ENCODE data around the gene DGCR2. TPM values are rescaled to one million over a fixed set of nuclear protein-coding genes. Genes with fewer than 3 reads are reported as not detected.

The DGCR2 gene, protein sequence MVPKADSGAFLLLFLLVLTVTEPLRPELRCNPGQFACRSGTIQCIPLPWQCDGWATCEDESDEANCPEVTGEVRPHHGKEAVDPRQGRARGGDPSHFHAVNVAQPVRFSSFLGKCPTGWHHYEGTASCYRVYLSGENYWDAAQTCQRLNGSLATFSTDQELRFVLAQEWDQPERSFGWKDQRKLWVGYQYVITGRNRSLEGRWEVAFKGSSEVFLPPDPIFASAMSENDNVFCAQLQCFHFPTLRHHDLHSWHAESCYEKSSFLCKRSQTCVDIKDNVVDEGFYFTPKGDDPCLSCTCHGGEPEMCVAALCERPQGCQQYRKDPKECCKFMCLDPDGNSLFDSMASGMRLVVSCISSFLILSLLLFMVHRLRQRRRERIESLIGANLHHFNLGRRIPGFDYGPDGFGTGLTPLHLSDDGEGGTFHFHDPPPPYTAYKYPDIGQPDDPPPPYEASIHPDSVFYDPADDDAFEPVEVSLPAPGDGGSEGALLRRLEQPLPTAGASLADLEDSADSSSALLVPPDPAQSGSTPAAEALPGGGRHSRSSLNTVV
- total RNA-seq: 100 to 1,000 TPM in 1 of 2 donors, 10 to 100 TPM in 1; 94.3 to 107 TPM

DNA sequence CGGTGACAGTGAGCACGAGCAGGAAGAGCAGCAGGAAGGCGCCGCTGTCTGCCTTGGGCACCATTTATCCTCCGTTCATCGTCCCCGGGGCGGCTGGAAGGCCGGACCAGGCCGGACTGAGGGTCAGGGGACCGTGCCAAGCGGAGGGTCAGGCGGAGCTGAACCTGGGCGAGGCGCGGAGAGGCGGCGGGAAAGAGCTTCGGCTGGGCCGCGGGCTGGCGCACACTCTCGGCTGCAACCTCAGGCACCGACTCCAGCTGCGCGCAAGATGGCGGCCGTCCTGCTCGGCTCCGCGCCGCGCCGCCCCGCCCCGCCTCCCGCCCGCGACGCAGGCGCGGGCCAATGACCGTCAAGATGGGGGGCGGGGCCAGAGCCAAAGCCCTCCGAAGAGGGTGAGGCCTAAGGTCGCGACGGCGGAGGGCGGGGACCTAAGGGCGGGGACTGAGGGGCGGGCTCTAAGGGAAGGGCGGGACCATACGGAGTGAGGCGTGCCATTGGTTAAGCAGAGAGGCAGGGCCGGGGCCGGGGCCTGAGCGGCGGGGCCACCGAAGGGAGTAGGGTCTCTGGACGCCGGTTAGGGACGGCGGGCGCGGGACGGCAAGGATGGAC, at the start of gene DGCR2:
DGCR2 (minus strand) TSS at position 270 of the 609 bp plus-strand sequence; CDS start at position 64, 206 bp downstream.
- under 1% methylated on average over 22 of the region's 67 CpGs for WGBS
- DNase-seq (ENCODE audit: low spot score): peak; percentile 95
- TF ChIP-seq POLR2A (IDR thresholded peaks at IDR 0.05): peak; percentile 92
- TF ChIP-seq, protein P1, sequence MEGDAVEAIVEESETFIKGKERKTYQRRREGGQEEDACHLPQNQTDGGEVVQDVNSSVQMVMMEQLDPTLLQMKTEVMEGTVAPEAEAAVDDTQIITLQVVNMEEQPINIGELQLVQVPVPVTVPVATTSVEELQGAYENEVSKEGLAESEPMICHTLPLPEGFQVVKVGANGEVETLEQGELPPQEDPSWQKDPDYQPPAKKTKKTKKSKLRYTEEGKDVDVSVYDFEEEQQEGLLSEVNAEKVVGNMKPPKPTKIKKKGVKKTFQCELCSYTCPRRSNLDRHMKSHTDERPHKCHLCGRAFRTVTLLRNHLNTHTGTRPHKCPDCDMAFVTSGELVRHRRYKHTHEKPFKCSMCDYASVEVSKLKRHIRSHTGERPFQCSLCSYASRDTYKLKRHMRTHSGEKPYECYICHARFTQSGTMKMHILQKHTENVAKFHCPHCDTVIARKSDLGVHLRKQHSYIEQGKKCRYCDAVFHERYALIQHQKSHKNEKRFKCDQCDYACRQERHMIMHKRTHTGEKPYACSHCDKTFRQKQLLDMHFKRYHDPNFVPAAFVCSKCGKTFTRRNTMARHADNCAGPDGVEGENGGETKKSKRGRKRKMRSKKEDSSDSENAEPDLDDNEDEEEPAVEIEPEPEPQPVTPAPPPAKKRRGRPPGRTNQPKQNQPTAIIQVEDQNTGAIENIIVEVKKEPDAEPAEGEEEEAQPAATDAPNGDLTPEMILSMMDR (IDR thresholded peaks at IDR 0.05): no peak
- TF ChIP-seq POLR2AphosphoS5 (IDR thresholded peaks at IDR 0.05): peak; percentile 43
- intact Hi-C loops (cut with DNase I): no loop called here
- Histone ChIP-seq H3K4me1 (replicated peaks) (peaks cover 11% of the 10 kb centered on the region), H3K27ac (peak within 1 kb of the TSS; percentile 94 to 97), H3K27me3 (replicated peaks; ENCODE audit: insufficient read depth) (no peaks in the 10 kb centered on the region), H3K4me3 (peak within 1 kb of the TSS; percentile 93 to 94), H3K36me3 (no peaks in the 10 kb centered on the region), H3K9me3 (no peaks in the 10 kb centered on the region)

DNA sequence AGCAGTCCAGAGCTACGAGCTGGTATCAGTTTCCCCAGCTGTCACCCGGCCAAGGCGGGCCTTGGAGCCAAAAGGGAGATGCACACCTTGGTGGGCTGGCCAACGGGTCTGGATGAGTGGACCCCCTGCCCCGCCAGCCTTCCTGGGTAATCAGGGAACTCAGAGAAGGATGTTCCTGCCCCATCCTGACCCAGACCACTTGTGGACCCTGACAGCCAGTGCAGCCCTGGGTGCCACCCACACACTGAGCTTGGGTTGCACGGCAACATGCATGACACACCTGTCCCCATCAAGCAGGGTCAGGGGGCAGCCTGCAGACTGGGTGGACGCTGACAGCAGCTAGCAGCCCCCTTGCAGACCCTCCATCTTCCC, 47.7 kb upstream of the DGCR2 start:
- Histone ChIP-seq H3K27me3 (replicated peaks; ENCODE audit: insufficient read depth) (peaks cover 2% of the 10 kb centered on the region), H3K36me3 (no peaks in the 10 kb centered on the region), H3K9me3 (no peaks in the 10 kb centered on the region), H3K27ac (no peak overlapping the region), H3K4me1 (replicated peaks) (peaks cover 7% of the 10 kb centered on the region), H3K4me3 (no peak overlapping the region)
- DNase-seq (ENCODE audit: low spot score): no peak
- intact Hi-C loops (cut with DNase I): no loop called here
- WGBS: 53% methylated on average over 7 of the region's 7 CpGs
- TF ChIP-seq, protein P1 (IDR thresholded peaks at IDR 0.05): no peak
- TF ChIP-seq POLR2AphosphoS5 (IDR thresholded peaks at IDR 0.05) (no peak), POLR2A (IDR thresholded peaks at IDR 0.05) (no peak)

DNA sequence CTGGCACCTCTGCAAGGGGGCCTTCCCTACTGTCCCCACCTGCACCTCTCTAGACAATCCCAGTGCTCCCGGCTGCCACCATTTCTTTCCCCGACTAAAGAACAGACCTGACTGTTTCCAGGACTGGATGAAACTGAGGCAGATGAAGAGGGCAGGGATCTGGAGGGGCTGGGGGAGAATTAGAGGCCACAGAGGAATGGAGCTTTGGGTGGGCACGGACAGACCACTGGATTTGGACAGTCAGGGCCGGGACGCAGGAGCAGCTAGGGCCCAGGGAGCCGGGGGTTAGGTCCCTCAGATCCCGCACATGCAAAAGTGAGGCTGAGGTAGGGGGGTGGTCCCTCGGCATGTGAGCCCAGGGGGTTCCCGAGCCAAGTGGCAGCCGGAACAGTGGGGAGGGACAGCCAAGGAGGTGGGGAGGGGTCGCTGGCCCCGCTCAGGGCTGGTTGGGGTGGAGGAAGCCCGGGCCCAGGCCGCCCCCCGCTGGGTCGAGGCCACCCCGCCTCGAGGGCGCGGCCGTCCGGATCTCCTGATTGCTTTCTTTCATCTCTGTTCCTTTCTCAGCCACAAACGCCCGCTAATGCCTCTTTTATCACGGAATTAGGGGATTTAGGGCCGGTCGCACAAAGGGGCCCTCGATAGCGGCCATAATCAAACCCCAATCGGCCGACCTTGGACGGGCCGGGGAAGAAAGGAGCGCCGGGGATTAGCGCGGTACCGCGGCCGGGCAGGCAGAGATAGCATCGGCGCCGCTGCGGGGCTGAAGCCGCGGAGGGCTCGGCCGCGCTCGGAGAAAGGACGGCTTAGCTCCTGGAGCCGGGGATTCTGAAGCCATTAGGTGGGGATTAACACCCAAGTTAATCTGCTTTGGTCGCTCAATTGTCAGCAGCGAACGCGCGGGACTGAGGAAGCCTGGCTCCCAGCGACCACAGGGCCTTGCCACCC, 47.1 kb upstream of the DGCR2 start:
- TF ChIP-seq POLR2AphosphoS5 (IDR thresholded peaks at IDR 0.05): no peak
- no peak for TF ChIP-seq POLR2A (IDR thresholded peaks at IDR 0.05)
- TF ChIP-seq, protein P1 (IDR thresholded peaks at IDR 0.05): no peak
- H3K9me3 ChIP-seq: no peaks in the 10 kb centered on the region
- intact Hi-C loops (cut with DNase I): no loop called here
- no peak overlapping the region for H3K27ac ChIP-seq
- DNase-seq (ENCODE audit: low spot score): no peak
- H3K36me3 ChIP-seq: no peaks in the 10 kb centered on the region
- 4% methylated on average over 58 of the region's 58 CpGs for WGBS
- peaks cover 2% of the 10 kb centered on the region for H3K27me3 ChIP-seq (replicated peaks; ENCODE audit: insufficient read depth)
- H3K4me1 ChIP-seq (replicated peaks): peaks cover 7% of the 10 kb centered on the region
- no peak overlapping the region for H3K4me3 ChIP-seq

DNA sequence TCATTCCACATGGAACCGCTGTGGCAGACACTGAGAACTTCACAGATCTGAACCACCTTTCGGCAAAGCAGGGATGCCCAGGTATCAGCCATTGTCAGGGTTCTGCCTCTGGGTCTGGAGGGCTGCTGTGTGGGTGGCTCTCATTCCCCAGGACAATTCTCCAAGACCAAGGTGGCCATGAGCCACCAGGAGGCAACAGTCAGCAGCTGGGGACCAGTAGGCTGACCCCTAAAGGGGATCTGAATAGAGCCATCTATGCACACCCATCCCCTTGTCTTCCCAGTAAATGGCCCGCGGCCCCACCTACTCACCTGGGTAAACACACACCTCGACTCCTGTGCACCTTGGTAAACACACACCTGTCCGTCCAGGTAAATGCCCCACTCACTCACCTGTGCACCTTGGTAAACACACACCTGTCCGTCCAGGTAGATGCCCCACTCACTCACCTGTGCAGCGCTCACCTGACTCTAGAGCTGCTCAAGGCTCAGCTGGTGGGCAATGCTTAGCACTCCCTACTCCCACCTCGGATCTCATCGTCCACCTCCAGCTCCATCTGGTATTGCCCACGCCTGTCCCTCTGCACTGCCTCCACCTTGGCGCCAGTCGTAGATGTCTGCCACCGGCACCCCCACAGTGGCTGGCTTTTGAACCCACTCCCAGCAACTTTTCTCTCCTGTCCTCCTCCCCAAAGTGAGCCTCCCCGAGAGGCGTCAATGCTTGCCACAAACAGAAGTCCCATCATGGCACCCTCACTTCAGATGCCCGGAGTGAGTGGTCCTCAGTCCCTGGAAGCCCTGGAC, 46.1 kb upstream of the DGCR2 start:
- intact Hi-C loops (cut with DNase I): no loop called here
- no peaks in the 10 kb centered on the region for H3K36me3 ChIP-seq
- TF ChIP-seq, protein P1 (IDR thresholded peaks at IDR 0.05): no peak
- H3K27ac ChIP-seq: no peak overlapping the region
- WGBS: 48% methylated on average over 17 of the region's 17 CpGs
- DNase-seq (ENCODE audit: low spot score): no peak
- H3K27me3 ChIP-seq (replicated peaks; ENCODE audit: insufficient read depth): peaks cover 2% of the 10 kb centered on the region
- H3K9me3 ChIP-seq: no peaks in the 10 kb centered on the region
- H3K4me3 ChIP-seq: no peak overlapping the region
- peaks cover 7% of the 10 kb centered on the region for H3K4me1 ChIP-seq (replicated peaks)
